Measurements from ENCODE around the gene PGAP6.

GRCh38 chr16:363110-363765 is 18.5 kb downstream of the PGAP6 start:
- TF ChIP-seq CTCF (IDR thresholded peaks at IDR 0.05; ENCODE audit: insufficient read depth, low read depth, low read length) (no peak), EZH2 (IDR thresholded peaks at IDR 0.05; ENCODE audit: insufficient read depth, low read length) (no peak)

Data from astrocyte (in vitro differentiated cells and primary cell).